HG03064 (cell line): Measurements from ENCODE around the gene HAPSTR1.
"Not testable (repeated sequence)": the region's sequence is repeated elsewhere in the genome, so short reads cannot be mapped to it uniquely, and the experiment has no call there.

ENCODE experiments used
- ATAC-seq: cut with Tn5 transposase; IDR thresholded peaks from one replicate; pipeline ENCODE4 v1.9.1; 2021; ENCODE audit warnings: low read depth; ENCODE audit not compliant: unreplicated experiment

The HAPSTR1 gene

GRCh38 chr16:9070254-9070653 lies 21.2 kb upstream of the HAPSTR1 start:
- no peak for ATAC-seq

- ATAC-seq: no peak
Measured at GRCh38 chr16:9071377-9071776, 20.1 kb upstream of the HAPSTR1 start.

DNA sequence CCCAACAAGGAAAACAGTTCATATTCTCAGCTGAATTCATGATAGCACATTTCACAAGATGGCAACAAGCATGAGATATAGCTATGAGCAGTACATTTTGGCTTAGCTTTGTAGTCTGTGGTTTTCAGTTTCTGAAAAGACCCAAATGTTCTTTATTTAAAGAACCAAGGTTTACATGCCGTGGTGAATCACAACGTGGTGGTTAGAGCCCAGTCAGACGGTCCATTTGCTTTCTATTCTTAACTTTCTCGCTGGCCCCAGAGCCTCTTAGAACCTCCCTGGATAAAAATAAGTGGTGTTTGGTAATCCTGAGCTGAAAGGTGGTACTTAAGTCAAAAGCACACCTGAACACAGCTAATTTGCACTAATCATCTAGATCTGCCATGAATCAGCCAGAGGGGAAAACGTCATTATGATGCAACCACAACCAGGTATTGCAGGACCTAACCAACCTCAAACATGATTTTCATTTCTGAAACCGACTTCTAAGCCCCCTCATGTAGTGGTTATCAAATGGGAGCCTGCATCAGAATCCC lies 18.6 kb upstream of the HAPSTR1 start:
- ATAC-seq: no peak

DNA sequence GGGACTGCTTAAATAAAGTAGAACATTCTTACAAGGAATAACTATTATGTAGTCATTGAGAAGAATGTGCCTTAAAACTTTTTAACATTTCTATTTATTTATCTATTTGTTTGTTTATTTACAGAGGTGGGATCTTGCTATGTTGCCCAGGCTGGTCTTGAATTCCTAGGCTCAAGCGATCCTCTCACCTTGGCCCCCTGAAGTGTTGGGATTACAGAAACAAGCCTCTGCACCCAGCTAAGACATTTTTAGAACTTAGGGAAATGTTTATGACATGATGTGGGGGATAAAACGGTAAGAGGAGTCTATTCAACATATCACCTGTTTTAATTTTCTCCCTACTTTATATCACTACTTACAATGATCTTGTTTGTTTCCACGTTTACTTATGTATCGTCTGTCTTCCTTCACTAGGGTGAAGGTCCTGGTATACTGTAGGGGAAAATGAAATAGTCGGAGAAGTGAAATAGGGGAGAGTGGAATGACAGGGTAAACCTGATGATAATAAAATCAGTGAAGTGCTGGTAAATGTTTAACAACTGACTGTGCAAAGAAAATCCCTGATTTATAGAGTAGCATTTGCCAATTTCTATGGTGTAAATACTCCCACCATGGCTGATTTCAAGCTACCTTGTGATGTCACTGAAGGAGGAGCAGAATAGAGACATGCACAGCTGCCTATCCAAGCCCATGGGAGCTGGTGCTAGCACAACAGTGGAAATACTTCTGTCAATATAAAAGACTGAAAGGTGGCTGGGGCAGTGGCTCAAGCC lies 16.0 kb upstream of the HAPSTR1 start:
- ATAC-seq: no peak

DNA sequence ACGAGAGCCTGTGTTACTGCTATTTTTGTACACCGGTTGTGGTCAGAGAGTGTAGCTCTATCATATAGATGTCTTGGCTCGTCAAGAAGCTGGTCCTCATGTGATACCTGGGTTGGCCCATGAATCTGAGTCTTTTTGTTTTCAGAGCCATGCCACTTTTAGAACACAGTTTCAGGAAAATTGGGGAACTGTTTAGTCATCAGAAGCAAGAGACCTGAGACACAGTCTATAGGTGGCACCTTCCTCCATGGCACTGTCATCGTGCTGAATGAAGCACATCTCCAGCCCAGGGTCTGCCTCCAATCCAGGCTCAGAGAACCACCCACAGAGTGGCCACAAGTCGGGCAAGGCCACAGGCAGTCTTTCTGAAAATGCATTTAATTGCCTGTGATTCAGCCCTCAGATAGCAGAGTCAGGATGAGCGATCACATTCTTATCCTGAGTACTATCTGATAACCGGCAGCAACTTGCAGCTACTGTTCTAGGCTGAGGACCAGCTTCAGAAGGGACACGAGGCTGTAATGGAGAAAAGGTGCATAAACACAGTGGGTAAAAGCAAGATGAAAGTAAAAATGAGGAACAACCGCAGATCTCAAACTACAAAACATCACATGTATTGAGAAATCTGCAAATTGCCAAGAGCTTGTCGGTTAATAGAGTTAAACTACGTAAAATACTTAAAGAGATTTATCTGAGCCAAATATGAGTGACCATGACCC lies 14.2 kb upstream of the HAPSTR1 start:
- ATAC-seq: no peak

DNA sequence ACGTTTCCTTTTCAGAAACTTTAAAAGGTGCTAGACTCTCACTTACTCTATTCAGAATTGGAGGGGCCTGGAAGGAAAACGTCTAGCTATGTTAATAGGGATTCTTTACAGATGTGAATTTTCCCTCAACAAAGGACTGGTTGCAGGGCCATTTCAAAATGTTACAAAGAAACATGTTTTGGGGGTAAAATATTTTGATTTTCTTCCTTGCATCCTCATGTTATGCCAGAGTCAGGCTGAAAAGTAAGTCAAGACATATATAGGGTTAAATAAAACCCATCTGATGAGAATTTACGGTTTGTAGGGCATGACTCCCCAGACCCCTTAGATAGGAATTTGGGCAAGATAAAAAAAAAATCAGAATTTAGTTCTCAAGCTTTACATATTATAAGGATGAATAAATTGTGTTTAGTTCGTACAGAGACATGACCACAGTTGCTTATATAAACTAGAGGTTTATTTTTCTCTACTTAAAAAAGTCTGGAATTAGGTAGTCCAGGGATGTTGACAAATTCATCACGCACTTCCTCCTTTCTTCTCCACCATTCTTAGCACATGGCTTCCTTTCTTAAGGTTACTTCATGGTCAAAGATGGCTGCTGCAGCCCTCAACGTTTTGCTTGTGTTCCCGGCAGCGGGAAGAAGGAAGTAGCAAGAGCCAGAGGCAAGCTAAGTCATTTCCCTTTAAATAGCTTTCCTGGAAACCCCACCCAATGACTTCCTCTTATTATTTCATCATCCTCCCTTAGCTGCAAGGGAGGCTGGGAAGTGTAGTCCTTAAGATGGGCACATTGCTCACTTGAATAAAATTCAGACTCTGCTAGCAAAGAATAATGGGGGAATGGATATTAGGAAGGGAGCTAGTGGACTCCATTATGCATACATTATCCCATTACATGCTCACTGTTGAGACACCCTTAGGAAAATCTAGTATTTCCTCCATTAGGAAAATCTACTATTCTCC lies 12.7 kb upstream of the HAPSTR1 start:
- peak; percentile 65 for ATAC-seq

- no peak for ATAC-seq
Measured at GRCh38 chr16:9079430-9079812, 12.0 kb upstream of the HAPSTR1 start.

DNA sequence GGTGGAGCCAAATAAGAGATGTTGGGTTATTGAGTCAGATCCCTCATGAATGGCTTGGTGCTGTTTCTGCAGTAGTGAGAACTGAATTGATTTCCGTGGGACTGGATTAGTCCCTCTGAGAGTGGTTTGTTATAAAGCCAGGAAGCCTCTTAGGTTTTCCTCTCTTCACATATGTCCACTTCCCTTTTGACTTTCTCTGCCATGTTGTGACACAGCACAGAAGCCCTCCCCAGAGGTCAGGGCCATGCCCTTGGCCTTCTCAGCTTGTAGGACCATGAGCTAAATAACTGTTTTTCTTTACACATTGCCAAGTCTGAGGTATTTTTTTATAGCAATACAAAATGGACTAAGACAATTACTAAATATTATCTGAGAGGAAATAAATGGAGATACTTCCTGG lies 10.3 kb upstream of the HAPSTR1 start:
- no peak for ATAC-seq

- ATAC-seq: no peak
Measured at GRCh38 chr16:9081843-9082242, 9.6 kb upstream of the HAPSTR1 start.

DNA sequence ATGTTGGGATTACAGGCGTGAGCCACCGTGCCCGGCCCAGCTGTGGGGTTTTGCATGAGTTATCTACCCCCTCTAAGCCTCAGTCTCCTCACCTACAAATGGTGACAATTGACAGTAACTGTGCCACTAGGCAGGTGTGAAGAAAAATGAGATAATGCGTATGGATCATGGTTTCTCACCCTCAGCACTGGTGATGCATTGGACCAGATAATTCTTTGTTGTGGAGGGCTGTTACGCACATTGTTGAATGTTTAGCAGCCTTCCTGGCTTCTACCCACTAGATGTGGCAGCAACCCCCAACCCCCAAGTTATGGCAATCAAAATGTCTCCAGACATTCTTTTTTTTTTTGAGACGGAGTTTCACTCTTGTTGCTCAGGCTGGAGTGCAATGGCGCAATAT lies 9.0 kb upstream of the HAPSTR1 start:
- no peak for ATAC-seq

GRCh38 chr16:9087733-9088132 lies 3.7 kb upstream of the HAPSTR1 start:
- ATAC-seq: not testable (repeated sequence)

DNA sequence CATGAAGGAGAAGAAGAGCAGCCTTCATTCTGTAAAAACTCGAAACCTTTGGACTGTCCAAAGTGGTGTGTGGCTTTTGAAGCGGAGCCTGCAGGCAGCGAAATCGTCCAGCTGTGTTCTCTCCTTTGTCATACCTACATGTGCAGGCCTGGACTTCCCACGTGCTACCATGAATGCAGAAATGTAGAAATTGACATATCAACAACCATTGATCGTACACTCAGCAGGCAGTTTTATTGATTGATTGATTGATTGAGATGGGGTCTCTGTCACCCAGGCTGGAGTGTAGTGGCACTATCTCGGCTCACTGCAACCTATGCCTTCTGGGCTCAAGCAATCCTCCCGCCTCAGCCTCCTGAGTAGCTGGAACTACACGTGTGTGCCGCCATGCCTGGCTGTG lies 2.6 kb upstream of the HAPSTR1 start:
- no peak for ATAC-seq

DNA sequence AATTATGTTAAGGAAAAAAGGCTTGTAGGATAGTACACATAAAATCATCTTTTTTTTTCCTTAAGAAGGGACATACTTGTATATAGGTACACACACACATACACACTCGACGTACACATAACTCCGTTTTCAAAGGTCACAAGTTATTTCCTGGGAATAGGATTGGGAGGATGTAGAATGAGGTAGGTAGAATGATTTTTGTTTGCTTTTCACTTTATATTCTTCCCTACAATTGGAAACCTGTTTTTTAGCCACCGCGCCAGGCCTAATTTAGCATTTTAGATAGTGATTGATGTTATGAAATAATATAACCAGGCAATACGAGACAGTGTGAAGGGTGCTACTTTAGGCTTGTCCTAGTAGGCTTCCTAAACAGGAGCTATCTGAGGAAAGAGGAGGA lies 1.8 kb upstream of the HAPSTR1 start:
- no peak for ATAC-seq

GRCh38 chr16:9090101-9090959 lies 1.1 kb upstream of the HAPSTR1 start:
- no peak for ATAC-seq

DNA sequence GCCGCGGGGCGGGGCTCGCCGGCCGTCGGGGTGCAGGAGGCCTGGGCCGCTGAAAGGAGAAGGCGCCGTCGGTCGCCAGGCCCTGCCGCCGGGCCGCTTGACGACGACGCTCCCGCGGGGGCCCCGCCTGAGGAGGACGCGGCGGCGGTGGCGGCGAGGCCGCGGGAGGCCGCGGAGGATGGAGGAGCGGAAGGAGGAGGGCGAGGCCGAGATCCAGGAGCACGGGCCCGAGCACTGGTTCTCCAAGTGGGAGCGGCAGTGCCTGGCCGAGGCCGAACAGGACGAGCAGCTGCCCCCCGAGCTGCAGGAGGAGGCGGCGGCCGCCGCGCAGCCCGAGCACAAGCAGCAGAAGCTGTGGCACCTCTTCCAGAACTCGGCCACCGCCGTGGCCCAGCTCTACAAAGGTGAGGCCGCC lies 430 bp downstream of the HAPSTR1 start:
- peak; percentile 21 for ATAC-seq

GRCh38 chr16:9092282-9092977 lies 986 bp downstream of the HAPSTR1 start:
- ATAC-seq: peak; percentile 6

- no peak for ATAC-seq
Measured at GRCh38 chr16:9092978-9093344, 1.5 kb downstream of the HAPSTR1 start.

- ATAC-seq: no peak
Measured at GRCh38 chr16:9094011-9094846, 2.8 kb downstream of the HAPSTR1 start.
